Adrenal gland (tissue), 12 donors: ENCODE data around the gene GRID1. TPM values are rescaled to one million over a fixed set of nuclear protein-coding genes. Genes with fewer than 3 reads are reported as not detected.

Experiments
- DNase-seq, 7 donors: peaks; one replicate each; pipeline ENCODE4 v3.0.0-alpha.2; 2019 to 2020
- H3K27ac ChIP-seq, 5 donors: fragments of 200-600 bp; sonication (generic) in 4 of 5; 1 replicate in 3 of 5; 2 replicates in 2 of 5; pipeline versions ENCODE4 v1.5.1 to v1.8.0; 2016 to 2020; ENCODE audit warnings: mild to moderate bottlenecking in 1 of 5
- H3K27me3 ChIP-seq: fragments of 200-600 bp; 2 replicates; pipeline ENCODE4 v1.8.0; 2021
- H3K36me3 ChIP-seq, 2 donors: fragments of 200-600 bp; replicated peaks in 1 of 2; 1 replicate in 1 of 2; 2 replicates in 1 of 2; pipeline versions ENCODE4 v1.5.1 to v1.8.0; 2018 to 2022
- H3K4me1 ChIP-seq, 2 donors: fragments of 200-600 bp; replicated peaks in 1 of 2; 1 replicate in 1 of 2; 2 replicates in 1 of 2; pipeline versions ENCODE4 v1.5.1 to v1.8.0; 2018 to 2021
- H3K4me3 ChIP-seq, 4 donors: fragments of 200-600 bp; sonication (generic) in 3 of 4; one replicate each; pipeline ENCODE4 v1.5.1; 2016 to 2018
- H3K9me3 ChIP-seq, 3 donors: fragments of 200-600 bp; sonication (generic) in 1 of 3; replicated peaks in 1 of 3; 1 replicate in 2 of 3; 2 replicates in 1 of 3; pipeline versions ENCODE4 v1.5.1 to v1.8.0; 2016 to 2021
- CTCF ChIP-seq, 6 experiments: fragments of 450-650 bp in 4 of 6; fragments of 200-600 bp in 2 of 6; sonication (generic) in 1 of 6; IDR thresholded peaks; 1 replicate in 5 of 6; 2 replicates in 1 of 6; pipeline versions ENCODE4 v1.5.1 to v1.8.0; 2016 to 2021; ENCODE audit warnings: antibody characterized with exemption in 6 of 6, mild to moderate bottlenecking in 2 of 6, moderate library complexity in 1 of 6
- POLR2A ChIP-seq, 2 donors: fragments of 450-650 bp; IDR thresholded peaks; one replicate each; pipeline ENCODE4 v1.6.1; 2017; ENCODE audit warnings: antibody characterized with exemption in 2 of 2, mild to moderate bottlenecking in 2 of 2, moderate library complexity in 1 of 2
- WGBS, 4 donors: extraction: QIAGEN DNeasy Blood & Tissue Kit in 2 of 4; methylation state at CpG; one replicate each; pipeline versions ENCODE4 v1.1.5 to v1.1.7; 2013 to 2017; 5-methylcytosine and 5-hydroxymethylcytosine counted together
- intact Hi-C, 2 donors: fragments of 100-400 bp; cut with DNase I; formaldehyde crosslinking; loops; one replicate each; pipeline versions ENCODE4 v1.14.1 to v1.15.0; 2022 to 2023
- polyA plus RNA-seq, 3 donors: library from polyadenylated mRNA; stranded (reverse); fragments of 200-250 nt in 2 of 3; fragments of 350-450 nt in 1 of 3; fragmentation: Illumina TruSeq in 1 of 3; extraction: RNeasy Lipid Tissue Mini Kit (QIAGEN cat#74804) in 1 of 3; gene quantifications; one replicate each; pipeline ENCODE4 v1.2.3, GENCODE V29; 2013 to 2014
- total RNA-seq, 9 donors: library from RNA; depleted of rRNA in 4 of 9; stranded (reverse); fragments of >200 nt in 4 of 9; fragments of 120-200 nt in 1 of 9; fragmentation: NEBNext Ultra II Directional in 1 of 9; extraction: Animal tissue kit (Norgen Biotek cat#: 25700) in 1 of 9; gene quantifications; one replicate each; pipeline versions ENCODE4 v1.1.0 to v1.2.4, GENCODE V29; 2013 to 2023
- donor health status: healthy with polysubstance abuse.
- donor health status: Bipolar disorder and iron deficiency.
- donor health status: DM: yes; HTN: yes; CAD: no.
- donor health status: DM: no; HTN: no; CAD: no.
- donor health status: DM: no; HTN: no; CAD: no.
- donor health status: DM: yes; HTN: yes; CAD: no.

The GRID1 gene
- total and polyA plus RNA-seq, 12 donors = 2.2 to 8.0 (median 4.1) TPM

- no peak overlapping the region for H3K4me3 ChIP-seq
- 84 to 90% (median 88%) methylated on average over 3 of the region's 3 CpGs for whole genome bisulfite sequencing, 4 donors
Observed at GRCh38 chr10:85610381-85611092, 756.1 kb downstream of the GRID1 start.

GRCh38 chr10:85609509-85609908 is 757.1 kb downstream of the GRID1 start:
- intact Hi-C loops = no loop called here
- Histone ChIP-seq H3K36me3 (no peaks in the 10 kb centered on the region), H3K4me1 (no peaks in the 10 kb centered on the region), H3K4me3 (no peak overlapping the region), H3K27me3 (no peaks in the 10 kb centered on the region), H3K27ac (no peak overlapping the region), H3K9me3 (no peaks in the 10 kb centered on the region)
- WGBS, 4 donors = 76 to 83% (median 79%) methylated on average over 5 of the region's 5 CpGs
- TF ChIP-seq POLR2A (IDR thresholded peaks at IDR 0.05) = no peak
- TF ChIP-seq CTCF (IDR thresholded peaks at IDR 0.05) = no peak
- DNase-seq = no peak

More at GRCh38 chr10:85610381-85611092, 756.1 kb downstream of the GRID1 start:
- intact Hi-C loops = no loop called here
- Histone ChIP-seq H3K4me1 (no peaks in the 10 kb centered on the region), H3K27me3 (no peaks in the 10 kb centered on the region), H3K36me3 (no peaks in the 10 kb centered on the region), H3K9me3 (no peaks in the 10 kb centered on the region), H3K27ac (no peak overlapping the region)
- no peak for TF ChIP-seq CTCF (IDR thresholded peaks at IDR 0.05)
- TF ChIP-seq POLR2A (IDR thresholded peaks at IDR 0.05) = no peak
- DNase-seq = no peak

- no peak for TF ChIP-seq CTCF (IDR thresholded peaks at IDR 0.05)
- no peak for TF ChIP-seq POLR2A (IDR thresholded peaks at IDR 0.05)
- Histone ChIP-seq H3K4me3 (no peak overlapping the region), H3K4me1 (no peaks in the 10 kb centered on the region), H3K27ac (no peak overlapping the region), H3K27me3 (no peaks in the 10 kb centered on the region), H3K9me3 (no peaks in the 10 kb centered on the region), H3K36me3 (no peaks in the 10 kb centered on the region)
- WGBS, 4 donors = 89 to 97% (median 94%) methylated on average over 2 to 3 of the region's 3 CpGs
- intact Hi-C loops = no loop called here
- no peak for DNase-seq
Observed at GRCh38 chr10:85608706-85609105, 757.9 kb downstream of the GRID1 start.

GRCh38 chr10:85607043-85607695 is 759.4 kb downstream of the GRID1 start:
- no peak overlapping the region for H3K27ac ChIP-seq
- H3K36me3 ChIP-seq = no peaks in the 10 kb centered on the region
- no peaks in the 10 kb centered on the region for H3K27me3 ChIP-seq
- no peak for TF ChIP-seq POLR2A (IDR thresholded peaks at IDR 0.05)
- TF ChIP-seq CTCF (IDR thresholded peaks at IDR 0.05) = no peak
- H3K4me3 ChIP-seq = no peak overlapping the region
- intact Hi-C loops = no loop called here
- no peaks in the 10 kb centered on the region for H3K9me3 ChIP-seq
- WGBS, 4 donors = 90 to 94% (median 90%) methylated on average over 11 of the region's 11 CpGs
- H3K4me1 ChIP-seq = no peaks in the 10 kb centered on the region
- no peak for DNase-seq
